ENCODE data around the gene IL1RAPL2.

Gene IL1RAPL2

GRCh38 chrX:105050921-105051320, 484.9 kb downstream of the IL1RAPL2 start:
- H3K36me3 ChIP-seq (replicated peaks) = no peaks in the 10 kb centered on the region
- in situ Hi-C loops (cut with HindIII; ENCODE audit: low pct_ligation_motif_present, low sequenced_read_pairs) = no loop called here
- H3K4me3 ChIP-seq (ENCODE audit: low read depth, low read length) = no peak overlapping the region
- no peak for DNase-seq
- H3K27ac ChIP-seq = no peak overlapping the region
- H3K27me3 ChIP-seq (replicated peaks) = no peaks in the 10 kb centered on the region
- TF ChIP-seq CTCF (IDR thresholded peaks at IDR 0.05; ENCODE audit: low read depth, low read length, missing control alignments) = no peak

GRCh38 chrX:105051364-105051763, 485.4 kb downstream of the IL1RAPL2 start:
- no peak for TF ChIP-seq CTCF (IDR thresholded peaks at IDR 0.05; ENCODE audit: low read depth, low read length, missing control alignments)
- H3K27ac ChIP-seq = no peak overlapping the region
- H3K4me3 ChIP-seq (ENCODE audit: low read depth, low read length) = no peak overlapping the region
- H3K36me3 ChIP-seq (replicated peaks) = no peaks in the 10 kb centered on the region
- in situ Hi-C loops (cut with HindIII; ENCODE audit: low pct_ligation_motif_present, low sequenced_read_pairs) = no loop called here
- DNase-seq = no peak
- H3K27me3 ChIP-seq (replicated peaks) = no peaks in the 10 kb centered on the region

GRCh38 chrX:105052926-105053325, 486.9 kb downstream of the IL1RAPL2 start:
- no peak for DNase-seq
- H3K27ac ChIP-seq = no peak overlapping the region
- in situ Hi-C loops (cut with HindIII; ENCODE audit: low pct_ligation_motif_present, low sequenced_read_pairs) = no loop called here
- TF ChIP-seq CTCF (IDR thresholded peaks at IDR 0.05; ENCODE audit: low read depth, low read length, missing control alignments) = no peak
- H3K27me3 ChIP-seq (replicated peaks) = no peaks in the 10 kb centered on the region
- no peaks in the 10 kb centered on the region for H3K36me3 ChIP-seq (replicated peaks)
- no peak overlapping the region for H3K4me3 ChIP-seq (ENCODE audit: low read depth, low read length)

- DNase-seq = no peak
- H3K27me3 ChIP-seq (replicated peaks) = no peaks in the 10 kb centered on the region
- H3K4me3 ChIP-seq (ENCODE audit: low read depth, low read length) = no peak overlapping the region
- no peaks in the 10 kb centered on the region for H3K36me3 ChIP-seq (replicated peaks)
- in situ Hi-C loops (cut with HindIII; ENCODE audit: low pct_ligation_motif_present, low sequenced_read_pairs) = no loop called here
- no peak for TF ChIP-seq CTCF (IDR thresholded peaks at IDR 0.05; ENCODE audit: low read depth, low read length, missing control alignments)
- no peak overlapping the region for H3K27ac ChIP-seq
Measured at GRCh38 chrX:105063743-105064142, 497.7 kb downstream of the IL1RAPL2 start.

GRCh38 chrX:105098201-105098600, 532.2 kb downstream of the IL1RAPL2 start:
- Histone ChIP-seq H3K27me3 (replicated peaks) (no peaks in the 10 kb centered on the region), H3K36me3 (replicated peaks) (no peaks in the 10 kb centered on the region), H3K27ac (no peak overlapping the region), H3K4me3 (ENCODE audit: low read depth, low read length) (no peak overlapping the region)
- TF ChIP-seq CTCF (IDR thresholded peaks at IDR 0.05; ENCODE audit: low read depth, low read length, missing control alignments) = no peak
- in situ Hi-C loops (cut with HindIII; ENCODE audit: low pct_ligation_motif_present, low sequenced_read_pairs) = no loop called here
- no peak for DNase-seq

- in situ Hi-C loops (cut with HindIII; ENCODE audit: low pct_ligation_motif_present, low sequenced_read_pairs) = no loop called here
- no peak for DNase-seq
- TF ChIP-seq CTCF (IDR thresholded peaks at IDR 0.05; ENCODE audit: low read depth, low read length, missing control alignments) = no peak
- Histone ChIP-seq H3K4me3 (ENCODE audit: low read depth, low read length) (no peak overlapping the region), H3K36me3 (replicated peaks) (no peaks in the 10 kb centered on the region), H3K27ac (no peak overlapping the region), H3K27me3 (replicated peaks) (no peaks in the 10 kb centered on the region)
Measured at GRCh38 chrX:105098812-105099211, 532.8 kb downstream of the IL1RAPL2 start.
